Smooth muscle cell (in vitro differentiated cells): ENCODE results near the gene DUSP18. TPM values are rescaled to one million over a fixed set of nuclear protein-coding genes. Genes with fewer than 3 reads are reported as not detected.

Experiments
- DNase-seq: peaks from one replicate; lab custom pipeline; 2025; ENCODE audit not compliant: unreplicated experiment; lab: John Stamatoyannopoulos, UW
- H2AFZ ChIP-seq: fragments of 200-600 bp; sonication (generic); 2 replicates; pipeline ENCODE4 v1.6.0; 2016; ENCODE audit warnings: antibody characterized with exemption, low read depth, mild to moderate bottlenecking
- H3F3A ChIP-seq: fragments of 200-600 bp; sonication (generic); 2 replicates; pipeline ENCODE4 v1.6.0; 2017; ENCODE audit warnings: antibody characterized with exemption, low read depth
- H3K27ac ChIP-seq: fragments of 200-600 bp; sonication (generic); 2 replicates; pipeline ENCODE4 v1.5.1; 2016; ENCODE audit warnings: low read depth, mild to moderate bottlenecking
- H3K27me3 ChIP-seq: fragments of 200-600 bp; sonication (generic); 2 replicates; pipeline ENCODE4 v1.6.1; 2016; ENCODE audit warnings: low read depth, mild to moderate bottlenecking
- H3K36me3 ChIP-seq: fragments of 200-600 bp; sonication (generic); 2 replicates; pipeline ENCODE4 v1.5.1; 2016; ENCODE audit warnings: low read depth
- H3K4me1 ChIP-seq: fragments of 200-600 bp; sonication (generic); 2 replicates; pipeline ENCODE4 v1.5.1; 2016; ENCODE audit warnings: low read depth
- H3K4me2 ChIP-seq: fragments of 200-600 bp; sonication (generic); 2 replicates; pipeline ENCODE4 v1.6.0; 2016; ENCODE audit warnings: mild to moderate bottlenecking
- H3K4me3 ChIP-seq: fragments of 200-600 bp; sonication (generic); 2 replicates; pipeline ENCODE4 v1.5.1; 2016; ENCODE audit warnings: mild to moderate bottlenecking
- H3K79me2 ChIP-seq: fragments of 200-600 bp; sonication (generic); 2 replicates; pipeline ENCODE4 v1.6.0; 2016; ENCODE audit warnings: low read depth, mild to moderate bottlenecking
- H3K9ac ChIP-seq: fragments of 200-600 bp; sonication (generic); 2 replicates; pipeline ENCODE4 v1.6.0; 2016; ENCODE audit warnings: low read depth
- H3K9me3 ChIP-seq: fragments of 200-600 bp; sonication (generic); replicated peaks from 2 replicates; pipeline ENCODE4 v1.5.1; 2016; ENCODE audit warnings: low read depth
- H4K20me1 ChIP-seq: fragments of 200-600 bp; sonication (generic); 2 replicates; pipeline ENCODE4 v1.6.0; 2016; ENCODE audit warnings: low read depth
- WGBS: methylation state at CpG from one replicate; pipeline ENCODE4 v1.1.7; 2016; ENCODE audit warnings: low lambda C conversion rate; 5-methylcytosine and 5-hydroxymethylcytosine counted together
- polyA plus RNA-seq: library from polyadenylated mRNA; unstranded; fragments of >200 nt; fragmentation: Nextera tagmentation; extraction: Ambion mirVana; gene quantifications from 2 replicates; pipeline ENCODE4 v1.2.1, GENCODE V29; 2016
- total RNA-seq: library from RNA; depleted of rRNA; stranded (reverse); fragments of >200 nt; gene quantifications from 2 replicates; pipeline ENCODE4 v1.2.3, GENCODE V29; 2014
- TF ChIP-seq, protein P1 (sequence below): fragments of 200-600 bp; sonication (generic); IDR thresholded peaks from 2 replicates; pipeline ENCODE4 v1.5.1; 2017; ENCODE audit warnings: borderline replicate concordance, mild to moderate bottlenecking, antibody characterized with exemption; ENCODE audit not compliant: insufficient read depth, poor library complexity, severe bottlenecking

The DUSP18 gene
- total and polyA plus RNA-seq, 2 experiments from 2014 or later, result 8.1 to 8.9 TPM

DNA sequence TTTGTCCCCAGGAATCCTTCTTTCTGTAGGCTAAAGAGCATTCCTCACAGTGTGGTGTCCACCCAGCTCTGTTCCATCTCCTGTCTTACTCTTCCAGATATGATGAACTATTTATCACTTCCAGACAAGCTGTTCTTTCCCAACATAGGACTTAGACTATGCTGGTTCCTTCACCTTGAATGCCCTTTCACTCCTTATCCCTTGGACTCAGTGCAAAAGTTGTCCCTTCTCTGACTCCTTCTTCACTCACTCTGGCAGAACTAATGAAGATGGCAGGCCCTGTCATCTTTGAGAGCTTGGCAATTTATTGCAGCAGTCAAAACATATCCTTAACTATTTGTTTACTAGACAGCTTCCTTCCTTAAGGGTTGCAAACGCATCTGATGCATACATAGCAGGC is 23.5 kb upstream of the DUSP18 start:
- DNase-seq, result no peak
- H4K20me1 ChIP-seq, result no peaks in the 10 kb centered on the region
- no peak overlapping the region for H3K27ac ChIP-seq
- H3K36me3 ChIP-seq, result no peaks in the 10 kb centered on the region
- H3K9ac ChIP-seq, result no peak overlapping the region
- H3K4me1 ChIP-seq, result peaks cover 2% of the 10 kb centered on the region
- TF ChIP-seq, protein P1, sequence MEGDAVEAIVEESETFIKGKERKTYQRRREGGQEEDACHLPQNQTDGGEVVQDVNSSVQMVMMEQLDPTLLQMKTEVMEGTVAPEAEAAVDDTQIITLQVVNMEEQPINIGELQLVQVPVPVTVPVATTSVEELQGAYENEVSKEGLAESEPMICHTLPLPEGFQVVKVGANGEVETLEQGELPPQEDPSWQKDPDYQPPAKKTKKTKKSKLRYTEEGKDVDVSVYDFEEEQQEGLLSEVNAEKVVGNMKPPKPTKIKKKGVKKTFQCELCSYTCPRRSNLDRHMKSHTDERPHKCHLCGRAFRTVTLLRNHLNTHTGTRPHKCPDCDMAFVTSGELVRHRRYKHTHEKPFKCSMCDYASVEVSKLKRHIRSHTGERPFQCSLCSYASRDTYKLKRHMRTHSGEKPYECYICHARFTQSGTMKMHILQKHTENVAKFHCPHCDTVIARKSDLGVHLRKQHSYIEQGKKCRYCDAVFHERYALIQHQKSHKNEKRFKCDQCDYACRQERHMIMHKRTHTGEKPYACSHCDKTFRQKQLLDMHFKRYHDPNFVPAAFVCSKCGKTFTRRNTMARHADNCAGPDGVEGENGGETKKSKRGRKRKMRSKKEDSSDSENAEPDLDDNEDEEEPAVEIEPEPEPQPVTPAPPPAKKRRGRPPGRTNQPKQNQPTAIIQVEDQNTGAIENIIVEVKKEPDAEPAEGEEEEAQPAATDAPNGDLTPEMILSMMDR, result no peak
- 82% methylated on average over 1 of the region's 1 CpG for WGBS
- no peaks in the 10 kb centered on the region for H3K9me3 ChIP-seq
- no peaks in the 10 kb centered on the region for H3F3A ChIP-seq
- no peak overlapping the region for H3K4me3 ChIP-seq
- no peaks in the 10 kb centered on the region for H3K79me2 ChIP-seq
- H3K27me3 ChIP-seq, result peaks cover 14% of the 10 kb centered on the region
- no peak overlapping the region for H3K4me2 ChIP-seq
- no peak overlapping the region for H2AFZ ChIP-seq

DNA sequence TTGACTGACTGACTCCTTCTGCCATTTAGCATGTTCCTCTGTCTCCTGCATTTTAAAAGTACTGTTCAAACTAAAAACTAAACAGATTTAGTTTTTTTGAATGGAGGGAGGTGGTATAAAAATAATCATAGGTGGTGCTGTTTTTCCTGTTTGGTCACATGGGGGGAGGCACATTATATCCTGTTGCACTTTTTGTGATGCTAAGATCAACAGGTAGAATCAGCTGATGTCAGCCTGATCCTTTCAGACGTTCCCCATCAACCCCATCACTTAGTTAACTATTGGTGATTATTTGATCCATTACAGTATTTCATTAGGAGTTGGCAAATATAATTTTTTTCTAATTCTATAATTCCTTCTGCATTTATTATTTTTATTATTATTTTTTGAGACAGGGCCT is 21.9 kb upstream of the DUSP18 start:
- no peak overlapping the region for H3K9ac ChIP-seq
- H3K4me1 ChIP-seq, result no peaks in the 10 kb centered on the region
- TF ChIP-seq, protein P1, result no peak
- H3K9me3 ChIP-seq, result no peaks in the 10 kb centered on the region
- H3K79me2 ChIP-seq, result no peaks in the 10 kb centered on the region
- no peaks in the 10 kb centered on the region for H3K36me3 ChIP-seq
- no peak overlapping the region for H3K4me2 ChIP-seq
- H2AFZ ChIP-seq, result no peak overlapping the region
- no peaks in the 10 kb centered on the region for H3K27me3 ChIP-seq
- H3K4me3 ChIP-seq, result no peak overlapping the region
- H3K27ac ChIP-seq, result no peak overlapping the region
- H3F3A ChIP-seq, result no peaks in the 10 kb centered on the region
- no peak for DNase-seq
- 55% methylated on average over 1 of the region's 1 CpG for WGBS
- no peaks in the 10 kb centered on the region for H4K20me1 ChIP-seq

DNA sequence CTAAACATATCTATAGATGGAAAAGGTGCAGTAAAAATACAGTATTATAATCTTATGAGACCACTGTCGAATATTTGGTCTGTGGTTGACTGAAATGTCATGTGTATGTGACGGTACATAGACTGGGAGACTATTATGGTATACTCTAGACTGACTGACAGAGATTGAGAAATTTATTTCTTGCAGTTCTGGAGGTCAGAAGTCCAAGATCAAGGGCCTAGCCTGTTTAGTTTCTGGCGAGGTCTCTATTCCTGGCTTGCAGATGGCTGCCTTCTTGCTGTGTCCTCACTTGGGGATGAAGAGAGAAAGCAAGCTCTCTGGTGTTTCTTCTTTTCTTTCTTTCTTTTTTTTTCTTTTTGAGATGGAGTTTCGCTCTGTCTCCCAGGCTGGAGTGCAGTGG is 19.7 kb upstream of the DUSP18 start:
- no peak overlapping the region for H3K4me2 ChIP-seq
- peaks cover 7% of the 10 kb centered on the region for H3K27me3 ChIP-seq
- H3K9ac ChIP-seq, result no peak overlapping the region
- H3K4me3 ChIP-seq, result no peak overlapping the region
- no peaks in the 10 kb centered on the region for H3F3A ChIP-seq
- no peak overlapping the region for H3K27ac ChIP-seq
- no peaks in the 10 kb centered on the region for H3K36me3 ChIP-seq
- H4K20me1 ChIP-seq, result no peaks in the 10 kb centered on the region
- 92% methylated on average over 4 of the region's 4 CpGs for WGBS
- DNase-seq, result no peak
- no peaks in the 10 kb centered on the region for H3K9me3 ChIP-seq
- no peaks in the 10 kb centered on the region for H3K4me1 ChIP-seq
- H2AFZ ChIP-seq, result no peak overlapping the region
- no peaks in the 10 kb centered on the region for H3K79me2 ChIP-seq
- TF ChIP-seq, protein P1, result no peak

DNA sequence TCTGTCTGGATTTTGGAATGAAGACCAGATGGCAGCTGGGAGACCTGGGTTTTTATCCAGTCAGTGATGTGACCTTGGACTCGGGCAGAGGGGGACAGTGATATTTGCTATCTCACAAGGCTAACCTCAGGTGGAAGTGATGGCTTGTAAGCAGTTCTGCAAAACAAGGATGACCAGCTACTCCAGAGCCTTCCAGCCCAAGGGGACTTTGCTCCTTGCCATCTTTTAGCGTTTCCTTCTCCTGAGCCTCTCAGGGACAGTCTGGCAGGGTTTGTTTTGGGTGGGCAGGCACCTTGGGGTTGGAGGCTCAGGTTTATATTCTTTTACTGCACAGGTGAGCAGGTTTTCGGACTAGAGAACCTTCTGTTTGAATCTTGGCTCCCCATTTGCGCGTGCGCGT is 17.5 kb upstream of the DUSP18 start:
- H3K4me1 ChIP-seq, result no peaks in the 10 kb centered on the region
- no peak for DNase-seq
- H3K4me3 ChIP-seq, result no peak overlapping the region
- no peak overlapping the region for H3K27ac ChIP-seq
- TF ChIP-seq, protein P1, result no peak
- no peaks in the 10 kb centered on the region for H3F3A ChIP-seq
- H3K36me3 ChIP-seq, result no peaks in the 10 kb centered on the region
- H2AFZ ChIP-seq, result no peak overlapping the region
- H3K9ac ChIP-seq, result no peak overlapping the region
- no peak overlapping the region for H3K4me2 ChIP-seq
- no peaks in the 10 kb centered on the region for H3K79me2 ChIP-seq
- peaks cover 7% of the 10 kb centered on the region for H3K27me3 ChIP-seq
- 86% methylated on average over 7 of the region's 7 CpGs for WGBS
- H3K9me3 ChIP-seq, result no peaks in the 10 kb centered on the region
- no peaks in the 10 kb centered on the region for H4K20me1 ChIP-seq
